Smooth muscle cell (in vitro differentiated cells): Measurements from ENCODE around the gene MLH3. TPM values are rescaled to one million over a fixed set of nuclear protein-coding genes. Genes with fewer than 3 reads are reported as not detected.

Experiments
- DNase-seq: peaks from one replicate; lab custom pipeline; 2025; ENCODE audit not compliant: unreplicated experiment; lab: John Stamatoyannopoulos, UW
- H2AFZ ChIP-seq: fragments of 200-600 bp; sonication (generic); 2 replicates; pipeline ENCODE4 v1.6.0; 2016; ENCODE audit warnings: antibody characterized with exemption, low read depth, mild to moderate bottlenecking
- H3F3A ChIP-seq: fragments of 200-600 bp; sonication (generic); 2 replicates; pipeline ENCODE4 v1.6.0; 2017; ENCODE audit warnings: antibody characterized with exemption, low read depth
- H3K27ac ChIP-seq: fragments of 200-600 bp; sonication (generic); 2 replicates; pipeline ENCODE4 v1.5.1; 2016; ENCODE audit warnings: low read depth, mild to moderate bottlenecking
- H3K27me3 ChIP-seq: fragments of 200-600 bp; sonication (generic); 2 replicates; pipeline ENCODE4 v1.6.1; 2016; ENCODE audit warnings: low read depth, mild to moderate bottlenecking
- H3K36me3 ChIP-seq: fragments of 200-600 bp; sonication (generic); 2 replicates; pipeline ENCODE4 v1.5.1; 2016; ENCODE audit warnings: low read depth
- H3K4me1 ChIP-seq: fragments of 200-600 bp; sonication (generic); 2 replicates; pipeline ENCODE4 v1.5.1; 2016; ENCODE audit warnings: low read depth
- H3K4me2 ChIP-seq: fragments of 200-600 bp; sonication (generic); 2 replicates; pipeline ENCODE4 v1.6.0; 2016; ENCODE audit warnings: mild to moderate bottlenecking
- H3K4me3 ChIP-seq: fragments of 200-600 bp; sonication (generic); 2 replicates; pipeline ENCODE4 v1.5.1; 2016; ENCODE audit warnings: mild to moderate bottlenecking
- H3K79me2 ChIP-seq: fragments of 200-600 bp; sonication (generic); 2 replicates; pipeline ENCODE4 v1.6.0; 2016; ENCODE audit warnings: low read depth, mild to moderate bottlenecking
- H3K9ac ChIP-seq: fragments of 200-600 bp; sonication (generic); 2 replicates; pipeline ENCODE4 v1.6.0; 2016; ENCODE audit warnings: low read depth
- H3K9me3 ChIP-seq: fragments of 200-600 bp; sonication (generic); replicated peaks from 2 replicates; pipeline ENCODE4 v1.5.1; 2016; ENCODE audit warnings: low read depth
- H4K20me1 ChIP-seq: fragments of 200-600 bp; sonication (generic); 2 replicates; pipeline ENCODE4 v1.6.0; 2016; ENCODE audit warnings: low read depth
- CTCF ChIP-seq: fragments of 200-600 bp; sonication (generic); IDR thresholded peaks from 2 replicates; pipeline ENCODE4 v1.5.1; 2017; ENCODE audit warnings: borderline replicate concordance, mild to moderate bottlenecking, antibody characterized with exemption; ENCODE audit not compliant: insufficient read depth, poor library complexity, severe bottlenecking
- WGBS: methylation state at CpG from one replicate; pipeline ENCODE4 v1.1.7; 2016; ENCODE audit warnings: low lambda C conversion rate; 5-methylcytosine and 5-hydroxymethylcytosine counted together
- polyA plus RNA-seq: library from polyadenylated mRNA; unstranded; fragments of >200 nt; fragmentation: Nextera tagmentation; extraction: Ambion mirVana; gene quantifications from 2 replicates; pipeline ENCODE4 v1.2.1, GENCODE V29; 2016
- total RNA-seq: library from RNA; depleted of rRNA; stranded (reverse); fragments of >200 nt; gene quantifications from 2 replicates; pipeline ENCODE4 v1.2.3, GENCODE V29; 2014

Gene MLH3
- total and polyA plus RNA-seq, 2 experiments from 2014 or later, result 9.6 to 18.9 TPM

GRCh38 chr14:75083271-75083670 lies 32.0 kb upstream of the MLH3 start:
- no peak overlapping the region for H3K9ac ChIP-seq
- no peaks in the 10 kb centered on the region for H3K27me3 ChIP-seq

GRCh38 chr14:75081660-75082229 lies 30.5 kb upstream of the MLH3 start:
- H4K20me1 ChIP-seq, result no peaks in the 10 kb centered on the region
- no peaks in the 10 kb centered on the region for H3K4me1 ChIP-seq
- no peak overlapping the region for H3K4me3 ChIP-seq
- no peak for TF ChIP-seq CTCF
- no peak overlapping the region for H3K4me2 ChIP-seq
- no peak overlapping the region for H2AFZ ChIP-seq
- no peak for DNase-seq
- WGBS, result 80% methylated on average over 2 of the region's 2 CpGs
- no peak overlapping the region for H3K27ac ChIP-seq
- no peaks in the 10 kb centered on the region for H3K79me2 ChIP-seq
- no peaks in the 10 kb centered on the region for H3K36me3 ChIP-seq
- peaks cover 14% of the 10 kb centered on the region for H3F3A ChIP-seq
- no peak overlapping the region for H3K9ac ChIP-seq
- no peaks in the 10 kb centered on the region for H3K27me3 ChIP-seq
- H3K9me3 ChIP-seq, result no peaks in the 10 kb centered on the region

More at GRCh38 chr14:75083271-75083670, 32.0 kb upstream of the MLH3 start:
- H3K4me2 ChIP-seq, result no peak overlapping the region
- no peak for DNase-seq
- H4K20me1 ChIP-seq, result no peaks in the 10 kb centered on the region
- H3K79me2 ChIP-seq, result no peaks in the 10 kb centered on the region
- no peak overlapping the region for H3K4me3 ChIP-seq
- 93% methylated on average over 1 of the region's 1 CpG for WGBS
- no peaks in the 10 kb centered on the region for H3K4me1 ChIP-seq
- no peak overlapping the region for H3K27ac ChIP-seq
- no peaks in the 10 kb centered on the region for H3K9me3 ChIP-seq
- H3F3A ChIP-seq, result peaks cover 3% of the 10 kb centered on the region
- H2AFZ ChIP-seq, result no peak overlapping the region
- no peak for TF ChIP-seq CTCF
- peaks cover 6% of the 10 kb centered on the region for H3K36me3 ChIP-seq

- 74% methylated on average over 4 of the region's 4 CpGs for WGBS
Observed at GRCh38 chr14:75079521-75079920, 28.3 kb upstream of the MLH3 start.

More at GRCh38 chr14:75079521-75079920, 28.3 kb upstream of the MLH3 start:
- Histone ChIP-seq H3K27me3 (no peaks in the 10 kb centered on the region), H4K20me1 (no peaks in the 10 kb centered on the region), H3F3A (peaks cover 14% of the 10 kb centered on the region), H3K27ac (no peak overlapping the region), H3K9me3 (no peaks in the 10 kb centered on the region), H3K4me3 (no peak overlapping the region), H3K36me3 (no peaks in the 10 kb centered on the region), H3K4me1 (no peaks in the 10 kb centered on the region), H3K9ac (no peak overlapping the region), H3K4me2 (no peak overlapping the region), H2AFZ (no peak overlapping the region), H3K79me2 (no peaks in the 10 kb centered on the region)
- DNase-seq, result no peak
- TF ChIP-seq CTCF, result no peak
